Astrocyte of the spinal cord (primary cell): Measurements from ENCODE around the gene RGS6.

Source experiments
- DNase-seq: peaks from one replicate; pipeline ENCODE4 v3.0.0; 2011; ENCODE audit warnings: low read depth, low spot score
- H3K4me3 ChIP-seq: 2 replicates; pipeline ENCODE4 v1.5.1; 2011; ENCODE audit warnings: low read depth, mild to moderate bottlenecking, low read length, moderate library complexity
- in situ Hi-C: cut with HindIII; loops from 2 replicates; pipeline ENCODE4 v1.10.0; 2017; ENCODE audit warnings: low sequenced_read_pairs
- TF ChIP-seq, protein P1 (sequence below): IDR thresholded peaks from 2 replicates; pipeline ENCODE4 v1.5.1; 2012; ENCODE audit warnings: low read depth, mild to moderate bottlenecking, low read length, inconsistent platforms

Gene RGS6

DNA sequence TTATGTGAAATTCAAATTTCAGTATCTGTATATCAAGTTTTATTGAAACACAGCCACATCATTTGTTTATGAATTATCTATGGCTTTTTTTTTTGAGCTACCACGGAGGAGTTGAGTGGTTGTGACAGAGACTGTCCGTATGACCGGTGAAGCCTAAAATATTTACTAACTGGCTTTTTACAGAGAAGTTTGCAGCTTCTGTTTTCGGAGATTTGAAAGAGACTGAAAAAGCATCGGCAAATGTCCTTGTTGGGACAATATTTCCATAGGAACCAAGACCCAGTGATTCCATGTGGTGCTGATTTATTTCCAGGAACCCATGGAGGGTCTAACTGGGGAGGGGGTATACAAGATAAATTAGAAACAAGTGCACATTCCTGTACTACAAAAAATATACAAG, 56.2 kb downstream of the RGS6 start:
- H3K4me3 ChIP-seq: no peak overlapping the region
- in situ Hi-C loops: no loop called here
- no peak for DNase-seq
- TF ChIP-seq, protein P1, sequence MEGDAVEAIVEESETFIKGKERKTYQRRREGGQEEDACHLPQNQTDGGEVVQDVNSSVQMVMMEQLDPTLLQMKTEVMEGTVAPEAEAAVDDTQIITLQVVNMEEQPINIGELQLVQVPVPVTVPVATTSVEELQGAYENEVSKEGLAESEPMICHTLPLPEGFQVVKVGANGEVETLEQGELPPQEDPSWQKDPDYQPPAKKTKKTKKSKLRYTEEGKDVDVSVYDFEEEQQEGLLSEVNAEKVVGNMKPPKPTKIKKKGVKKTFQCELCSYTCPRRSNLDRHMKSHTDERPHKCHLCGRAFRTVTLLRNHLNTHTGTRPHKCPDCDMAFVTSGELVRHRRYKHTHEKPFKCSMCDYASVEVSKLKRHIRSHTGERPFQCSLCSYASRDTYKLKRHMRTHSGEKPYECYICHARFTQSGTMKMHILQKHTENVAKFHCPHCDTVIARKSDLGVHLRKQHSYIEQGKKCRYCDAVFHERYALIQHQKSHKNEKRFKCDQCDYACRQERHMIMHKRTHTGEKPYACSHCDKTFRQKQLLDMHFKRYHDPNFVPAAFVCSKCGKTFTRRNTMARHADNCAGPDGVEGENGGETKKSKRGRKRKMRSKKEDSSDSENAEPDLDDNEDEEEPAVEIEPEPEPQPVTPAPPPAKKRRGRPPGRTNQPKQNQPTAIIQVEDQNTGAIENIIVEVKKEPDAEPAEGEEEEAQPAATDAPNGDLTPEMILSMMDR: no peak

DNA sequence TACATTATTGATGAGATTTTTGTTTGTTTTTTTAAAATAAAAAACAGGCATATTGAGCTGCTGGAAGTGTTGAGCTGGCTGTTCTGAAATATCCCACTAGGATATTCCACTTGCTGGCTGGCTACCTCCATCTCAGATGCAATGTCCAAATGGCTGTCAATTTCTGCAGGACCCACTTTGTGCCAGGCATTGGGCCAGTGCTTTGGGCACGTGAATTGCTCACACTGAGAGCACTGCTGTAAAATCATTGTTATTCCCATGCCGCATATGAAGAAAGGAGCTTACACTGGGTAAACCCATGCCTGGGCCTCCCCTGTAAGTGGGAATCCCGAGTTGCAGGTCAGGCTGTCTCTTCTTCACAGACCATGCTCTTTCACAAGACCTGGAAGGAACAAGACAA, 56.7 kb downstream of the RGS6 start:
- in situ Hi-C loops: no loop called here
- no peak overlapping the region for H3K4me3 ChIP-seq
- TF ChIP-seq, protein P1: no peak
- no peak for DNase-seq

DNA sequence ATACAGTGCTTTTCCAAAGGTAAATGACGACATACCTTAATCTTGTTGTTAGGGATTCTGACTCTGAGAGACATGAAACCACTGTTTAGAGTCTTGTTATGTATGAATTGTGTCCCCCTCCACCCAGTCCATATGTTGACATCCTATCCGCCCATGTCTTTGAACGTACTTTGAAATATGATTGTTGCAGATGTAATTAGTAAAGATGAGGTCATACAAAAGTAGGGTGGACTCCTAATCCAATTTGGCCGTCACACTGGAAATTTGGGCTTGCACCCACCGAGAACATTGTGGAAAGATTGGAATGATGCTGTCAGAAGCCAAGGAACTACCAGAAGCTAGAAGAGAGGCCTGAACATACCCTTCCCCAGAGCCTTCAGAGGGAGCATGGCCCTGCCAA, 62.2 kb downstream of the RGS6 start:
- no peak for DNase-seq
- in situ Hi-C loops: no loop called here
- no peak overlapping the region for H3K4me3 ChIP-seq
- TF ChIP-seq, protein P1: no peak

DNA sequence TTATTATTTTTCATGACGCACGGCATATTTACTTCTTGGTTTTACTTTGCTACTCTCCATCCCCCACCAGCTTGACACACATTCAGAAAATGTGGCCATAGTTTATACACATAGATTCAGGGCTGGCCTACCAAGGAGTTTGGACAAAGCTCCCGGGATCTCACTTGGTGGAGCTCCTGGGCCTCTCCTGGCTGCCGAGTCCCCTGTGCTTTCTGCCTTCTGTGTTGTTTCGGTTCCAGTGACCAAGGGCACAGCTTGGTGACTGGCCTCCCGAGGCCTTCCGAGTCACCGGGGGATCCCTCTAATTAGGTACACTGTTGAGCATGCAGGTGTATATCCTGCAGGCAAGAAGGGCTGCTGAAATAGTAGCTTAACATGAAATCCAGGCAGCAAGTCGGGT, 63.5 kb downstream of the RGS6 start:
- TF ChIP-seq, protein P1: no peak
- no peak for DNase-seq
- in situ Hi-C loops: no loop called here
- H3K4me3 ChIP-seq: no peak overlapping the region

DNA sequence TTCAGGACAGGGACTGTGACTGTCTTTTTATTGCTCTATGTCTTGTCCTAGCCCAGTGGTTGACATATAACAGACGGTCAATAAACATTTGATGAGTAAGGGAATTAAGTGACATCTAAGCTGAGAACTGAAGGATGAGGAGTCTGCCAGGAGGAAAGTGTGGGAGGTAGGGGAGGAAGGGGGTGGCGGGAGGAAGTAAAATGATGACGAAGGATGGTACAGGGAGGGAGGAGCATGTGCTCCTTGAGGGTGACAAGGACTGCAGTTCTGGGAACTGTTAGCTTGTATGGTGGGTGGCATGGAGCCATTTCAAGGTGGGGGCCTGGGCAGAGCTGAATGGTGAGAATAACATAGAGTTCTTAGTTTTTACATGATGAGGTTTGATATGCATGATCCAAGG, 64.4 kb downstream of the RGS6 start:
- H3K4me3 ChIP-seq: no peak overlapping the region
- in situ Hi-C loops: no loop called here
- TF ChIP-seq, protein P1: no peak
- no peak for DNase-seq

DNA sequence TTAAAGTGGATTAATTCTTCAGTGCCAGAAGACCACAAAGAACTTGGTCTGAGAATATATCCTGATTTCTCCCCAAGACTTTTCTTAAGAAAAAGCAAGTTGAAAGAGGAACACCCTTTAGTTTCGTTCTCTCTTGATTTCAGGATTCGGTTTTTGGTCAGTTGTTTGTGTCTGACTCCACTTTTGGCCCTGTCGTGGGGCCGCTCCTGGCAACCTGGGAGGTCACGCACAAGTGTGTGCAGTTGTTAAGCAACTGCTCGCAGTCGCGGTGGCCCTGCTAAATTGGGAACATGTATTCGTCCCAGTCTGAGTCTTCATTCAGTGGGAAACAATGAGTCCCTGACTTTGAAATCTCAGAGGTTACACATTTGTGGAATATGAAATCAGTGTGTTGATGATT, 68.7 kb downstream of the RGS6 start:
- TF ChIP-seq, protein P1: no peak
- no peak overlapping the region for H3K4me3 ChIP-seq
- DNase-seq: no peak
- in situ Hi-C loops: no loop called here

DNA sequence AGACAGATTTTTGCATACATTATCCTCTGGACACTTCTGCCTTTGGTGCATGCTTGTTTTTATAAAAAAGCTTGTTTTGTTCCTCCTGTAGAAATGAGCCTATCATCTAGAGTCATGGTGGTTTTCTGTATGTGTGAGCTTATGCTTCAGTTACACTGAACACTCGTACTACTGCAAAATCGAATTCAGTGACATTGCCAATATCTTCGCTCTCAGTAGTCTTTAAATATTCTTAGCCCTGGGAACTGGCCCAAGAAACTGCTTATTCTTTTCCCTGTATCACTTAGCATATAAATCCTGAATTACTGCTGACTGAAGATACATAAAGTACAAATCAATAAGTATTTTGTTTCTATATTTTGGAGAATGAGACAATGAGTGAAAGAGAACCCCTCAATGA, 70.5 kb downstream of the RGS6 start:
- in situ Hi-C loops: no loop called here
- H3K4me3 ChIP-seq: no peak overlapping the region
- no peak for DNase-seq
- TF ChIP-seq, protein P1: no peak
